ENCODE data around the gene MTF2.
"Not testable (repeated sequence)": the region's sequence is repeated elsewhere in the genome, so short reads cannot be mapped to it uniquely, and the experiment has no call there.

The MTF2 gene

GRCh38 chr1:93078986-93079654, at the start of gene MTF2:
Gene MTF2, plus strand, starts transcription at chr1:93079283. Its CDS starts 244 bp downstream, at chr1:93079527.
- DNase-seq = peak; percentile 82 to 89 (median 86)

GRCh38 chr1:93029317-93029716, 49.8 kb upstream of the MTF2 start:
- DNase-seq = no peak

- DNase-seq = not testable (repeated sequence)
These were observed 48.9 kb upstream of the MTF2 start for GRCh38 chr1:93030191-93030590.

- no peak for DNase-seq
These were observed 47.4 kb upstream of the MTF2 start for GRCh38 chr1:93031711-93032110.

- no peak for DNase-seq
These were observed 46.1 kb upstream of the MTF2 start for GRCh38 chr1:93033029-93033428.

- no peak for DNase-seq
These were observed 45.3 kb upstream of the MTF2 start for GRCh38 chr1:93033785-93034184.

- DNase-seq = no peak
These were observed 44.7 kb upstream of the MTF2 start for GRCh38 chr1:93034397-93034796.

GRCh38 chr1:93036672-93037071, 42.4 kb upstream of the MTF2 start:
- no peak for DNase-seq

- DNase-seq = peak in 2 of 4 experiments; percentile 1 to 4
These were observed 36.7 kb upstream of the MTF2 start for GRCh38 chr1:93042187-93043056.

GRCh38 chr1:93043057-93043557, 36.0 kb upstream of the MTF2 start:
- no peak for DNase-seq

GRCh38 chr1:93047618-93048017, 31.5 kb upstream of the MTF2 start:
- DNase-seq = no peak

- DNase-seq = no peak
These were observed 27.1 kb upstream of the MTF2 start for GRCh38 chr1:93051961-93052360.

GRCh38 chr1:93056214-93056613, 22.9 kb upstream of the MTF2 start:
- no peak for DNase-seq

GRCh38 chr1:93056649-93057048, 22.4 kb upstream of the MTF2 start:
- no peak for DNase-seq

GRCh38 chr1:93061895-93062792, 16.9 kb upstream of the MTF2 start:
- DNase-seq = peak in 2 of 4 experiments; percentile 7 to 15

- no peak for DNase-seq
These were observed 2.8 kb upstream of the MTF2 start for GRCh38 chr1:93076268-93076667.

- DNase-seq = no peak
These were observed 880 bp upstream of the MTF2 start for GRCh38 chr1:93078203-93078602.

- DNase-seq = no peak
These were observed 471 bp upstream of the MTF2 start for GRCh38 chr1:93078638-93078985.

GRCh38 chr1:93079685-93080141, 630 bp downstream of the MTF2 start:
- DNase-seq = no peak

GRCh38 chr1:93080179-93080823, 1.2 kb downstream of the MTF2 start:
- no peak for DNase-seq

- no peak for DNase-seq
These were observed 2.6 kb downstream of the MTF2 start for GRCh38 chr1:93081716-93082115.

GRCh38 chr1:93082313-93082712, 3.2 kb downstream of the MTF2 start:
- DNase-seq = no peak
